ENCODE measurements around the gene OAT. TPM values are rescaled to one million over a fixed set of nuclear protein-coding genes. Genes with fewer than 3 reads are reported as not detected.
A peak's percentile ranks its signal among the peaks of the same experiment; 100 is the strongest.

Gene OAT
- total and polyA plus RNA-seq, 2 experiments from 2014 or later, result 232 to 263 TPM

GRCh38 chr10:124359336-124359832 lies 59.3 kb downstream of the OAT start:
- no peak for TF ChIP-seq EZH2phosphoT487 (IDR thresholded peaks at IDR 0.05; ENCODE audit: insufficient read depth, low read depth)
- no peak for TF ChIP-seq EZH2 (IDR thresholded peaks at IDR 0.05; ENCODE audit: insufficient read depth, poor library complexity, severe bottlenecking)
- Histone ChIP-seq H3K9me2 (ENCODE audit: insufficient read depth) (no peaks in the 10 kb centered on the region), H3K4me3 (no peak overlapping the region), H3K4me2 (ENCODE audit: unreplicated experiment) (no peak overlapping the region), H3K4me1 (ENCODE audit: insufficient read depth) (no peaks in the 10 kb centered on the region), H3K27ac (no peak overlapping the region), H4K20me1 (ENCODE audit: insufficient read depth) (no peaks in the 10 kb centered on the region), H3K9me3 (ENCODE audit: low read depth) (no peaks in the 10 kb centered on the region), H2AFZ (no peak overlapping the region), H3K79me2 (ENCODE audit: insufficient read depth) (no peaks in the 10 kb centered on the region), H3K36me3 (ENCODE audit: low read depth) (no peaks in the 10 kb centered on the region), H3K27me3 (replicated peaks; ENCODE audit: insufficient read depth) (peaks cover 2% of the 10 kb centered on the region; the same call in 1 of the 2 replicates), H3K9ac (no peak overlapping the region), H3F3A (ENCODE audit: insufficient read depth) (no peaks in the 10 kb centered on the region)
- in situ Hi-C loops (cut with MboI), result no loop called here
- WGBS, 2 experiments (ENCODE audit: low coverage in 1 of 2, low lambda C conversion rate in 2 of 2, missing lambda C conversion rate in 2 of 2), result 86 to 88% methylated on average over 2 of the region's 2 CpGs
- no peak for DNase-seq

DNA sequence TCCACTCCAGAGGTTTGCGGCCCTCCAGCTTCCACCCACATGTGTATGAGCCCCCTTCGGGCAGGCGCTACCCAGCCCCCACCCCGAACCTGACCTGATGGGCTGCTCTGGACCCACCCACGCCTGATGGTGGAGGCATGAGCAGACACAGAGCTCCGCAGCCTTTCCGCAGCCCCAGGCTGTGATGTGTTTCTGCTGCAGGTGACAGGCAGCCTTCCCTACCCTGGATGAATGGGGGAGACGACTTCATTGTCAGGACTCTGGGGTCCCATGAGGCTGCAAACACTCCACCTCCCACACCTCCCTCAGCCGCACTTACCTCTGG lies 61.2 kb downstream of the OAT start:
- Histone ChIP-seq H4K20me1 (ENCODE audit: insufficient read depth) (no peaks in the 10 kb centered on the region), H3K4me1 (ENCODE audit: insufficient read depth) (no peaks in the 10 kb centered on the region), H3K36me3 (ENCODE audit: low read depth) (no peaks in the 10 kb centered on the region), H3K9me3 (ENCODE audit: low read depth) (no peaks in the 10 kb centered on the region), H3K9me2 (ENCODE audit: insufficient read depth) (no peaks in the 10 kb centered on the region), H3K9ac (no peak overlapping the region), H3K4me3 (no peak overlapping the region), H3K27ac (no peak overlapping the region), H3F3A (ENCODE audit: insufficient read depth) (no peaks in the 10 kb centered on the region), H3K27me3 (replicated peaks; ENCODE audit: insufficient read depth) (no peaks in the 10 kb centered on the region; the same call in 1 of the 2 replicates), H3K79me2 (ENCODE audit: insufficient read depth) (no peaks in the 10 kb centered on the region), H2AFZ (no peak overlapping the region), H3K4me2 (ENCODE audit: unreplicated experiment) (no peak overlapping the region)
- WGBS, 2 experiments (ENCODE audit: low coverage in 1 of 2, low lambda C conversion rate in 2 of 2, missing lambda C conversion rate in 2 of 2), result 28 to 29% methylated on average over 9 of the region's 9 CpGs
- TF ChIP-seq EZH2phosphoT487 (IDR thresholded peaks at IDR 0.05; ENCODE audit: insufficient read depth, low read depth), result no peak
- TF ChIP-seq EZH2 (IDR thresholded peaks at IDR 0.05; ENCODE audit: insufficient read depth, poor library complexity, severe bottlenecking), result no peak
- in situ Hi-C loops (cut with MboI), result no loop called here
- DNase-seq, result no peak

DNA sequence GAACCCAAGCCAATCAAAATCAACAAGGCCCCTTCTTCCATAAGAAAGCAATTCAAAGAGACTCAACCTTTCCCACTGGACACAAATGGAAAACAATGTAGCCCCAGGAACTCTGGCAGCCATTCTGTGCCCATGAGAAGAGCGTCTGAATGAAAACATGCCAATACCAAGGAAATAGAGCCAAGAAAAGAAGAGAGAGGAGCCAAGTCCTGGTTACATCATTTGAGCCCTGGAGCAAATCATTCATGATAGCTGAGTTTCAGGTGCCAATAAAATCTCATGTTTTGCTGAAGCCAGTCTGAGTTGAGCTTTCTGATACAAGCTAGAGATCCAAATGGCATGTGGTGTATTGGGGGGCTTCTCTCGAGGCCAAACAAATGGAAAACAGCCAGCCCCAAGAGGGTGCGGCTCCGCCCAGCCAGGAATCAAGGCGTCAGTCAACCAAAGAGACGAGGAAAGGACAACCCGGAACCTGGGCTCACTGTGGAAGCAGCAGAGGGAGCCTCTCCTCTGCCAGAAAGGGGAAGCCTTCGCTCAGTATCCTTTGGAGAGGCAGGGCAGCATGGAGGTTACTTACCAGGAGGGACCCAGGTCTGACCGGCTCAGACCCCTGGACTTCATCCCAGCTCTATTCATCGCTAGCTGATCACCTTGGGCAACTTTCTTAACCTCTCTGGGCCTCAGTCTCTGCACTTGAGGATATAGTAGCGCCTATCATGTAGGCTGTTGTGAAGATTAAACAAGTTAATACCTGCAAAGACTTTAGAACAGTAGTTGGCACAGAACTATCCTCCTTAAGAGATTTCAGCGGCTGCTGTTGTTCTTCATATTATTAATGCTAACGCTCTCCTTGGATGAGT lies 61.8 kb downstream of the OAT start:
- no peaks in the 10 kb centered on the region for H3K4me1 ChIP-seq (ENCODE audit: insufficient read depth)
- H3K79me2 ChIP-seq (ENCODE audit: insufficient read depth), result no peaks in the 10 kb centered on the region
- no peak for DNase-seq
- no peaks in the 10 kb centered on the region for H3K36me3 ChIP-seq (ENCODE audit: low read depth)
- H3K9me3 ChIP-seq (ENCODE audit: low read depth), result no peaks in the 10 kb centered on the region
- no peak for TF ChIP-seq EZH2 (IDR thresholded peaks at IDR 0.05; ENCODE audit: insufficient read depth, poor library complexity, severe bottlenecking)
- no peak for TF ChIP-seq EZH2phosphoT487 (IDR thresholded peaks at IDR 0.05; ENCODE audit: insufficient read depth, low read depth)
- in situ Hi-C loops (cut with MboI), result no loop called here
- no peaks in the 10 kb centered on the region for H3F3A ChIP-seq (ENCODE audit: insufficient read depth)
- no peaks in the 10 kb centered on the region for H3K9me2 ChIP-seq (ENCODE audit: insufficient read depth)
- no peaks in the 10 kb centered on the region for H4K20me1 ChIP-seq (ENCODE audit: insufficient read depth)
- H2AFZ ChIP-seq, result no peak overlapping the region
- H3K27me3 ChIP-seq (replicated peaks; ENCODE audit: insufficient read depth), result no peaks in the 10 kb centered on the region; the same call in 1 of the 2 replicates
- H3K27ac ChIP-seq, result no peak overlapping the region
- H3K4me2 ChIP-seq (ENCODE audit: unreplicated experiment), result no peak overlapping the region
- 52 to 54% methylated on average over 13 of the region's 13 CpGs for WGBS, 2 experiments (ENCODE audit: low coverage in 1 of 2, low lambda C conversion rate in 2 of 2, missing lambda C conversion rate in 2 of 2)
- H3K4me3 ChIP-seq, result no peak overlapping the region
- H3K9ac ChIP-seq, result no peak overlapping the region

DNA sequence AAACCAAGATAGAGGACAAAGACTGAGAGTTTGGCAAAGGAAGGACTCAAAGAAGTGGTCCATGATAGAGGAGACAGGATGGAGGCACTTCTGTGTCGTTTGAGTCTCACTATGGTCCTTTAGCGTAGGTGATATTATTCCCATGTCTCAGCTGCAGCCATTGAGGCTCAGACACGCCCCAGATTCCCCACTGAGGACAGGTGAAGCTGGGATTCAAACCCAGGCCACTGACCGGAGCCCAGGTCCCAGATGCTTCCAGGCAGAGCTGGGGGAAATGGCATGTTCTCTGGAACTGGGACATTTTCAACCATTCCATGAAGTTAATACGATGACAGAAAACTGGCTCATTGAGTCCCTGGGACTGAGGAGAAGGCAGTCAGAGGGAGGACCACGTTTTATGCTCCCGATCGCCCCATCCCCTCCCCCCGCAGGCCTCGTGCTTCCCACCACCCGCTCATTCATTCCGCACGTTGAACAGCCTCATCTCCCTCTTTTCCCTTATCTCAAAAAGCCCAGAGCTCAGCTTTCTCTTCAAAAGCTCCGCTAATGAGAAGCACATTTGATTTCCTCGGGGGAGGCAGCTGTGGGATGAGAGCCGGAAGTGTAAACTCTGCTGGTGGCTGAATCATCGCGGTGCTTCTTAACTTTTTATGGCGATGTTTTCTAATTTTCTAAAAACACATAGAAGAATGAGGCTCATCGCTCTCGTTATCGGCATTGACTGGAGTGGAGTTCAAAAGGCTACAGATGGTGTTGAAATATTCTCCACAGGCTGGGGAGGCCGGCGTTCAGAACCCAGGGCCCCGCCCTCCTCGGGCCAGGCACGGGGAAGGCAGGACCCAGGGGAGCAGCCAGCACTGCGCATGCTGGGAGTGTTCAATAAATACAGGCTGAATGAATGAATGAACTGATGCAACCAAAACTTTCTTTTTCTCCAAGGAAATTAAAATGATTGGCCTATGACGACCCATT lies 64.0 kb downstream of the OAT start:
- H3K9me2 ChIP-seq (ENCODE audit: insufficient read depth), result no peaks in the 10 kb centered on the region
- H3K4me1 ChIP-seq (ENCODE audit: insufficient read depth), result no peaks in the 10 kb centered on the region
- peak overlapping the region; percentile 74 for H3K4me3 ChIP-seq
- H3K79me2 ChIP-seq (ENCODE audit: insufficient read depth), result no peaks in the 10 kb centered on the region
- peak overlapping the region; percentile 90 for H3K4me2 ChIP-seq (ENCODE audit: unreplicated experiment)
- peak overlapping the region; percentile 56 for H3K9ac ChIP-seq
- H3K9me3 ChIP-seq (ENCODE audit: low read depth), result no peaks in the 10 kb centered on the region
- 8 to 10% methylated on average over 27 to 29 of the region's 29 CpGs for WGBS, 2 experiments (ENCODE audit: low coverage in 1 of 2, low lambda C conversion rate in 2 of 2, missing lambda C conversion rate in 2 of 2)
- DNase-seq, result peak; percentile 67
- in situ Hi-C loops (cut with MboI), result no loop called here
- TF ChIP-seq EZH2phosphoT487 (IDR thresholded peaks at IDR 0.05; ENCODE audit: insufficient read depth, low read depth), result no peak
- no peak for TF ChIP-seq EZH2 (IDR thresholded peaks at IDR 0.05; ENCODE audit: insufficient read depth, poor library complexity, severe bottlenecking)
- H3F3A ChIP-seq (ENCODE audit: insufficient read depth), result no peaks in the 10 kb centered on the region
- peaks cover 5% of the 10 kb centered on the region; the same call in 1 of the 2 replicates for H3K27me3 ChIP-seq (replicated peaks; ENCODE audit: insufficient read depth)
- no peak overlapping the region for H3K27ac ChIP-seq
- H3K36me3 ChIP-seq (ENCODE audit: low read depth), result no peaks in the 10 kb centered on the region
- peak overlapping the region; percentile 93 for H2AFZ ChIP-seq
- no peaks in the 10 kb centered on the region for H4K20me1 ChIP-seq (ENCODE audit: insufficient read depth)

Measured in GM23248 (cell line).